Measurements from ENCODE around the gene IMMP2L. TPM values are rescaled to one million over a fixed set of nuclear protein-coding genes. Genes with fewer than 3 reads are reported as not detected.
"Not testable (repeated sequence)": the region's sequence is repeated elsewhere in the genome, so short reads cannot be mapped to it uniquely, and the experiment has no call there.

IMMP2L gene
- total RNA-seq, 1 experiment from 2014 or later, result 8.6 TPM

GRCh38 chr7:111282626-111283025 is 279.7 kb downstream of the IMMP2L start:
- no TSS peak for BruUV-seq (replicated peaks)
- Histone ChIP-seq H3K9me2 (replicated peaks; ENCODE audit: low read length) (no peaks in the 10 kb centered on the region), H3K4me3 (ENCODE audit: low read length) (no peak overlapping the region), H3K9me3 (ENCODE audit: low read length) (no peaks in the 10 kb centered on the region), H3K27ac (ENCODE audit: low read length) (no peak overlapping the region), H2AFZ (ENCODE audit: low read length) (no peak overlapping the region), H3F3A (ENCODE audit: low read length, unreplicated experiment) (no peaks in the 10 kb centered on the region), H3K4me1 (ENCODE audit: insufficient read depth, low read length) (no peaks in the 10 kb centered on the region), H3K9ac (ENCODE audit: low read length) (no peak overlapping the region), H4K20me1 (ENCODE audit: low read length) (no peaks in the 10 kb centered on the region), H3K36me3 (ENCODE audit: low read depth, low read length) (no peaks in the 10 kb centered on the region), H3K27me3 (ENCODE audit: low read length) (no peaks in the 10 kb centered on the region), H3K4me2 (ENCODE audit: low read length) (no peak overlapping the region), H3K79me2 (ENCODE audit: low read length) (no peaks in the 10 kb centered on the region)
- no peak for TF ChIP-seq CTCF (conservative IDR thresholded peaks at IDR 0.05; ENCODE audit: low read depth, low read length)
- TF ChIP-seq EZH2 (IDR thresholded peaks at IDR 0.05; ENCODE audit: low read length, unreplicated experiment), result no peak
- no peak for TF ChIP-seq EZH2phosphoT487 (IDR thresholded peaks at IDR 0.05; ENCODE audit: borderline replicate concordance, low read length)
- no peak for DNase-seq
- intact Hi-C loops (cut with micrococcal nuclease), result no loop called here
- ChIA-PET POLR2A (ENCODE audit: unreplicated experiment) (no interaction called here), CTCF (no interaction called here)
- no peak for ATAC-seq

- Histone ChIP-seq H3K4me2 (ENCODE audit: low read length) (no peak overlapping the region), H3K9me3 (ENCODE audit: low read length) (no peaks in the 10 kb centered on the region), H3K4me3 (ENCODE audit: low read length) (no peak overlapping the region), H3K9ac (ENCODE audit: low read length) (no peak overlapping the region), H3F3A (ENCODE audit: low read length, unreplicated experiment) (no peaks in the 10 kb centered on the region), H2AFZ (ENCODE audit: low read length) (no peak overlapping the region), H3K9me2 (replicated peaks; ENCODE audit: low read length) (no peaks in the 10 kb centered on the region), H4K20me1 (ENCODE audit: low read length) (no peaks in the 10 kb centered on the region), H3K27me3 (ENCODE audit: low read length) (no peaks in the 10 kb centered on the region), H3K79me2 (ENCODE audit: low read length) (no peaks in the 10 kb centered on the region), H3K36me3 (ENCODE audit: low read depth, low read length) (no peaks in the 10 kb centered on the region), H3K27ac (ENCODE audit: low read length) (no peak overlapping the region), H3K4me1 (ENCODE audit: insufficient read depth, low read length) (no peaks in the 10 kb centered on the region)
- no peak for TF ChIP-seq CTCF (conservative IDR thresholded peaks at IDR 0.05; ENCODE audit: low read depth, low read length)
- no peak for TF ChIP-seq EZH2phosphoT487 (IDR thresholded peaks at IDR 0.05; ENCODE audit: borderline replicate concordance, low read length)
- TF ChIP-seq EZH2 (IDR thresholded peaks at IDR 0.05; ENCODE audit: low read length, unreplicated experiment), result no peak
- CTCF ChIA-PET, result no interaction called here
- POLR2A ChIA-PET (ENCODE audit: unreplicated experiment), result no interaction called here
- no peak for ATAC-seq
- DNase-seq, result peak; percentile 3
- no TSS peak for BruUV-seq (replicated peaks)
- intact Hi-C loops (cut with micrococcal nuclease), result no loop called here
These were observed 287.4 kb downstream of the IMMP2L start for GRCh38 chr7:111274857-111275256.

- TF ChIP-seq CTCF (conservative IDR thresholded peaks at IDR 0.05; ENCODE audit: low read depth, low read length) (no peak), EZH2 (IDR thresholded peaks at IDR 0.05; ENCODE audit: low read length, unreplicated experiment) (no peak), EZH2phosphoT487 (IDR thresholded peaks at IDR 0.05; ENCODE audit: borderline replicate concordance, low read length) (no peak)
- intact Hi-C loops (cut with micrococcal nuclease), result no loop called here
- H3K4me3 ChIP-seq (ENCODE audit: low read length), result no peak overlapping the region
- DNase-seq, result no peak
- no peak overlapping the region for H3K27ac ChIP-seq (ENCODE audit: low read length)
- no peak overlapping the region for H2AFZ ChIP-seq (ENCODE audit: low read length)
- H3K36me3 ChIP-seq (ENCODE audit: low read depth, low read length), result no peaks in the 10 kb centered on the region
- no peak overlapping the region for H3K9ac ChIP-seq (ENCODE audit: low read length)
- no peak for ATAC-seq
- CTCF ChIA-PET, result no interaction called here
- no peaks in the 10 kb centered on the region for H3K79me2 ChIP-seq (ENCODE audit: low read length)
- no peaks in the 10 kb centered on the region for H3K27me3 ChIP-seq (ENCODE audit: low read length)
- H3F3A ChIP-seq (ENCODE audit: low read length, unreplicated experiment), result no peaks in the 10 kb centered on the region
- no peaks in the 10 kb centered on the region for H3K9me3 ChIP-seq (ENCODE audit: low read length)
- BruUV-seq (replicated peaks), result no TSS peak
- no peaks in the 10 kb centered on the region for H3K4me1 ChIP-seq (ENCODE audit: insufficient read depth, low read length)
- no peaks in the 10 kb centered on the region for H3K9me2 ChIP-seq (replicated peaks; ENCODE audit: low read length)
- POLR2A ChIA-PET (ENCODE audit: unreplicated experiment), result no interaction called here
- H4K20me1 ChIP-seq (ENCODE audit: low read length), result no peaks in the 10 kb centered on the region
- no peak overlapping the region for H3K4me2 ChIP-seq (ENCODE audit: low read length)
These were observed 290.2 kb downstream of the IMMP2L start for GRCh38 chr7:111272092-111272491.

GRCh38 chr7:111270794-111271193 is 291.5 kb downstream of the IMMP2L start:
- DNase-seq; H3K27me3 ChIP-seq (ENCODE audit: low read length); H3K9ac ChIP-seq (ENCODE audit: low read length); POLR2A ChIA-PET (ENCODE audit: unreplicated experiment); BruUV-seq (replicated peaks); H3K36me3 ChIP-seq (ENCODE audit: low read depth, low read length); H3K4me3 ChIP-seq (ENCODE audit: low read length); H3K4me1 ChIP-seq (ENCODE audit: insufficient read depth, low read length); H3K9me2 ChIP-seq (replicated peaks; ENCODE audit: low read length); H3F3A ChIP-seq (ENCODE audit: low read length, unreplicated experiment); ATAC-seq; H2AFZ ChIP-seq (ENCODE audit: low read length); CTCF ChIA-PET; H3K4me2 ChIP-seq (ENCODE audit: low read length); H4K20me1 ChIP-seq (ENCODE audit: low read length); intact Hi-C loops (cut with micrococcal nuclease); H3K79me2 ChIP-seq (ENCODE audit: low read length); H3K27ac ChIP-seq (ENCODE audit: low read length); H3K9me3 ChIP-seq (ENCODE audit: low read length): not testable (repeated sequence)
